ENCODE results near the gene CYTH2. TPM values are rescaled to one million over a fixed set of nuclear protein-coding genes. Genes with fewer than 3 reads are reported as not detected.

CYTH2 gene, protein sequence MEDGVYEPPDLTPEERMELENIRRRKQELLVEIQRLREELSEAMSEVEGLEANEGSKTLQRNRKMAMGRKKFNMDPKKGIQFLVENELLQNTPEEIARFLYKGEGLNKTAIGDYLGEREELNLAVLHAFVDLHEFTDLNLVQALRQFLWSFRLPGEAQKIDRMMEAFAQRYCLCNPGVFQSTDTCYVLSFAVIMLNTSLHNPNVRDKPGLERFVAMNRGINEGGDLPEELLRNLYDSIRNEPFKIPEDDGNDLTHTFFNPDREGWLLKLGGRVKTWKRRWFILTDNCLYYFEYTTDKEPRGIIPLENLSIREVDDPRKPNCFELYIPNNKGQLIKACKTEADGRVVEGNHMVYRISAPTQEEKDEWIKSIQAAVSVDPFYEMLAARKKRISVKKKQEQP
- total RNA-seq (2014; rRNA removed; shearing (Covaris generic)), result 87.4 and 107 TPM in 2 replicates

DNA sequence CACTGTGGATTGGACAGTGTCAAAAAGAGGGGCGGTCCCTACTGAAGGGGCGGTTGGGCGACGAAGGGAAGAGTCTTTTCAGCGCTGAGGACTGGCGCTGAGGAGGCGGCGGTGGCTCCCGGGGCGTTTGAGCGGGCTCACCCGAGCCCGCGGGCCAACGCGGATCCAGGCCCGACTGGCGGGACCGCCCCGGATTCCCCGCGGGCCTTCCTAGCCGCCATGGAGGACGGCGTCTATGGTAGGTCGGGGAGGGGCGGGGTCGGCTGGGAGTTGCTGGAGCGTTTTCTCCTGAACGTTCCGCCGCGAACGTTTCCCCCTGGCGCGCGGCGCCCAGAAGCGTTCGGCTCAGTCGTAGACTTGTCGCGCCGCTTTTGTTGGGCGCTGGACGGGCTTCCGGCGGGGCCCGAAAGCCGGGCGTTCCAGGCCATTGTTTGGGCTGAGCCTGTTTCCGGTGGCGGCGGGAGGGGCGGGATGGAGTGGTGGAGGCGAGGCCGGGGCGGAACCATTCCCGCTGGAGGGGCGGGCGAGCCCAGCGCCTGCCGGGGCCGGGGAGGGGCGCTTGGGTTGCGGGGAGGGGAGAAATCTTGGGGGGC, at the start of gene CYTH2:
CYTH2 (plus strand) TSS at position 81 of the 593 bp plus-strand sequence; CDS start at position 220, 139 bp downstream.
- in situ Hi-C loops (cut with HindIII; ENCODE audit: low sequenced_read_pairs), result no loop called here
- DNase-seq (ENCODE audit: low spot score), result peak; percentile 75

DNA sequence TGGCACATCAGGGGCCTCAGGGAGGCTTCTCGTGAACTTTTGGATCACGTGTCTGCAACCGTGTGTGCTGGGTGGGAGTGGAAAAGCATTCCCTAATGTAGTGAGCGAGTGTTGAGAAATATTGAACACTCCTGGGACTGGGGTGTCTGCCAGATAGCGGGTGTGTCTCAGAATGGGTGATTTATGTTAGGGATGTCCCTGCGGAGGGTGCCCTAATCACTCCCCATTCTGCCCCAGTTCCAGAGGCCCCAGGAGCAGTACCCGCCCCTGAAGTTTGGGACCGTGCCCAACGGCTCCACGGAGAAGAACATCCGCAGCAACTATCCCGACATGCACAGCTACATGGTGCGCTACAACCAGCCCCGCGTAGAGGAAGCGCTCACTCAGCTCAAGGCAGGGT, 47.6 kb upstream of the CYTH2 start:
- in situ Hi-C loops (cut with HindIII; ENCODE audit: low sequenced_read_pairs), result no loop called here
- DNase-seq (ENCODE audit: low spot score), result no peak

DNA sequence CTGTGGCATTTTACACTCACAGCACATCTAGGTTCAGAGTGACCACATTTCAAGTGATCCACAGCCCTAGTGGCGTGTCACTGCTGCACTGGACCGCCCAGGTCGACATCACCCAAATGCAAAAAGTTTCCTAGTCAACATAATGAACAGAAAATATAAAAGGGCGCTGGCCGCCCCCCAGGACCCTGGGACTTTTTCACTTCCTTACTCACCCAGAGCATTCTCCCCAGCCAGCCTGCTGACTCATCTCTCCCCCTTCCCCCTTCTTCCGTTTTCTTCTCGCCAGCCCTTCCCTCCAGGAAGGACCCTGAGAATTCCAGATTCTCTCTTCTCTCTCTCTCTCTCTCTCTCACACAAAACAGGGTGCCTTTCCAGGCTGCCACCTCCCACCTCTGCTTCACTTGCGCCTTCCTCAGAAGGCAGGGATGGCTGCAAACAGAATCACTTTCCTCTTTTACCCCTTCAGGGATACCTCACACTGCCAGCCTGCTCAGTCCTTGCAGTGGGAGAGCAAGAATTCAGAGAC, 44.4 kb upstream of the CYTH2 start:
- no peak for DNase-seq (ENCODE audit: low spot score)
- in situ Hi-C loops (cut with HindIII; ENCODE audit: low sequenced_read_pairs), result no loop called here

DNA sequence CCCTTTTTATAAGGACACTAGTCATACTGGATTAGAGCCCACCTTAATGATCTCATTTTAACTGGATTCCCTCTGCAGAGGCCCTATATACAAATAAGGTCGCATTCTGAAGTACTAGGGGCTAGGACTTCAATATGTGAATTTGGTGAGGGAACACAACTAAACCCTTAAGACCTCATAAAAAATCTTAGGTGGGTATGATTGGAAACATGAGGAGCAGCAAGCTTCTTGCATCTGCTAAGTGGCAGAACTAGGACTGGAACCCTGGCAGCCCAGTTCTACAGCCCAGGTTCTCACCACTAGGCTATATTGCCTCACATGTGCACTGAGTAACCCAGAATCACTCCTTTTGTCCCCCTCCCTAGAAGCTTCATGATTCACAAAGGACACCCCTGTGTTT, 40.5 kb upstream of the CYTH2 start:
- DNase-seq (ENCODE audit: low spot score), result no peak
- in situ Hi-C loops (cut with HindIII; ENCODE audit: low sequenced_read_pairs), result no loop called here

DNA sequence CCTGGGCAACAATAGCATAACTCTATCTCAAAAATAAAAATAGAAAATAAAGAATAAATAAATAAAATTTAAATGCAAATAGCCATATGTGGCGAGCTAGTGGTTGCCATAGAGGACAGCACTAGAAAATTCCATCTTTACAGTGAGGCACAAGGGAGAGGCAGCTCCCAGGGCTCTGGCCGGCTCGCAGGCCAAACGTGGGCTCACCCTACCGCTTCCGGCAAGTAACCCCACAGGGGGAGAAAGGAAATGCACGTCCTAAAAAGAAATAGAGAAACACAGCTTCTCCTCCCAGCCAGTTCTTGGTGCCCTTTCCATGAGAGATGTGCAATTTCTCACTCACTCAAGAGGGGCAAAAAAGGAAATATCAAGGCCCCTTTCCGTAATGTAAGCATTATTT, 35.8 kb upstream of the CYTH2 start:
- no peak for DNase-seq (ENCODE audit: low spot score)
- in situ Hi-C loops (cut with HindIII; ENCODE audit: low sequenced_read_pairs), result no loop called here

DNA sequence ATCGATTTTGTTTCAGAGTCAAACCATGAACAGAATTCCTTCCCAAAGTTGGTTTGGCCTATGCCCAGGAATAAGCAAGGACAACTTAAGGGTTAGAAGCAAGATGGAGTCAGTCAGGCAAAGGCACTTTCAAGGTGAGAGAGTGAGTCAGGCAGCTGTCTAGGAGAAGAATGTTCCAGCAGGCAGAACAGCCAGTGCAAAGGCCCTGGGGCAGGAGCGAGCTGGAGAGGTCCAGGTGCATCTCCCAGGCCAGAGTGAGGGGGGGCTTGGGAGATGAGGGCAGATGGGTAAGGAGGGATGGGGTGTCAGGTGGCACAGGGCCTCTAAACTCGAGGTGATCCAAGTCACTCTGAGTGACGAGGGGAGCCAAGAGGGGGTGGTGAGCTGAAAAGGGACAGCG, 32.6 kb upstream of the CYTH2 start:
- in situ Hi-C loops (cut with HindIII; ENCODE audit: low sequenced_read_pairs), result no loop called here
- no peak for DNase-seq (ENCODE audit: low spot score)

DNA sequence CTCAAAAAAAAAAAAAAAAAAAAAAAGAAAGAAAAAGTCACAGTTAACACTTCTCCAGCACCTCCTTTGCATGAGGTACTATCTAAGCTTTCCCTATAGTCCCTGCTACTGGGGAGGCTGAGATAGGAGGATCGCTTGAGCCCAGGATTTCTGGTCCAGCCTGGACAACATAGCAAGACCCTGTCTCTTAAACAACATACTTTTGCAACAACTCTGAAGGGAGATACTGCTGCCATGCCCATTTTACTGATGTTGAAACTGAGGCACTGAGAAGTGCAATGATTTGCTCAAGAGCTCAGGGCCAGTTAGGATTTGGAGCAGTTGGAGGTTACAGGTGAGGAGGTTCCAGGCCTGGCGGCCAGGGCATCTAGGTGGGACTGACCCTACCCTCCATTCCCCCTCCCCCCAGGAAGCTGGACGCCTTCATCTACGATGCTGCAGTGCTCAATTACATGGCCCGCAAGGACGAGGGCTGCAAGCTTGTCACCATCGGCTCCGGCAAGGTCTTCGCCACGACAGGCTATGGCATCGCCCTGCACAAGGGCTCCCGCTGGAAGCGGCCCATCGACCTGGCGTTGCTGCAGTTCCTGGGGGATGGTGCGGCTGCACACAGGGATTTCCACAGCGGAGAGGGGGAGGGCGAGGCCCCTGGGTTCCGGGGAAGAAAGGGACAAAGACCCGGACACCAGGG, 27.7 kb upstream of the CYTH2 start:
- no peak for DNase-seq (ENCODE audit: low spot score)
- in situ Hi-C loops (cut with HindIII; ENCODE audit: low sequenced_read_pairs), result no loop called here

DNA sequence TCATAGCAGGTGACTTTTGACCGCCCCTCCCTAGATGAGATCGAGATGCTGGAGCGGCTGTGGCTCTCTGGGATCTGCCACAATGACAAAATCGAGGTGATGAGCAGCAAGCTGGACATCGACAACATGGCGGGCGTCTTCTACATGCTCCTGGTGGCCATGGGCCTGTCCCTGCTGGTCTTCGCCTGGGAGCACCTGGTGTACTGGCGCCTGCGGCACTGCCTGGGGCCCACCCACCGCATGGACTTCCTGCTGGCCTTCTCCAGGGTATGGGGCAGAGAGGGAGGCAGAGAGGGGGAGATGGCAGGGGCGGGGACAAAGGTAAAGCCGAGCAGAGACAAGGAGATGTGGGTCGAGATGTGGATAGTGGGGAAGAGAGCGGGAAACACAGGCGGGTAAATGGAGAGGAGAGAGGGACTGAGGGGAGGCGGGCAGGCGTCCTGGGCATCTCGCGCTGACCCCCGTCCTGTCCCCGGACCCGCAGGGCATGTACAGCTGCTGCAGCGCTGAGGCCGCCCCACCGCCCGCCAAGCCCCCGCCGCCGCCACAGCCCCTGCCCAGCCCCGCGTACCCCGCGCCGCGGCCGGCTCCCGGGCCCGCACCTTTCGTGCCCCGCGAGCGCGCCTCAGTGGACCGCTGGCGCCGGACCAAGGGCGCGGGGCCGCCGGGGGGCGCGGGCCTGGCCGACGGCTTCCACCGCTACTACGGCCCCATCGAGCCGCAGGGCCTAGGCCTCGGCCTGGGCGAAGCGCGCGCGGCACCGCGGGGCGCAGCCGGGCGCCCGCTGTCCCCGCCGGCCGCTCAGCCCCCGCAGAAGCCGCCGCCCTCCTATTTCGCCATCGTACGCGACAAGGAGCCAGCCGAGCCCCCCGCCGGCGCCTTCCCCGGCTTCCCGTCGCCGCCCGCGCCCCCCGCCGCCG, 26.8 kb upstream of the CYTH2 start:
- no peak for DNase-seq (ENCODE audit: low spot score)
- in situ Hi-C loops (cut with HindIII; ENCODE audit: low sequenced_read_pairs), result no loop called here

DNA sequence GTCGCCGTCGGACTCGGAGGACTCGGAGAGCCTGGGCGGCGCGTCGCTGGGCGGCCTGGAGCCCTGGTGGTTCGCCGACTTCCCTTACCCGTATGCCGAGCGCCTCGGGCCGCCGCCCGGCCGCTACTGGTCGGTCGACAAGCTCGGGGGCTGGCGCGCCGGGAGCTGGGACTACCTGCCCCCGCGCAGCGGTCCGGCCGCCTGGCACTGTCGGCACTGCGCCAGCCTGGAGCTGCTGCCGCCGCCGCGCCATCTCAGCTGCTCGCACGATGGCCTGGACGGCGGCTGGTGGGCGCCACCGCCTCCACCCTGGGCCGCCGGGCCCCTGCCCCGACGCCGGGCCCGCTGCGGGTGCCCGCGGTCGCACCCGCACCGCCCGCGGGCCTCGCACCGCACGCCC, 25.9 kb upstream of the CYTH2 start:
- no peak for DNase-seq (ENCODE audit: low spot score)
- in situ Hi-C loops (cut with HindIII; ENCODE audit: low sequenced_read_pairs), result no loop called here

DNA sequence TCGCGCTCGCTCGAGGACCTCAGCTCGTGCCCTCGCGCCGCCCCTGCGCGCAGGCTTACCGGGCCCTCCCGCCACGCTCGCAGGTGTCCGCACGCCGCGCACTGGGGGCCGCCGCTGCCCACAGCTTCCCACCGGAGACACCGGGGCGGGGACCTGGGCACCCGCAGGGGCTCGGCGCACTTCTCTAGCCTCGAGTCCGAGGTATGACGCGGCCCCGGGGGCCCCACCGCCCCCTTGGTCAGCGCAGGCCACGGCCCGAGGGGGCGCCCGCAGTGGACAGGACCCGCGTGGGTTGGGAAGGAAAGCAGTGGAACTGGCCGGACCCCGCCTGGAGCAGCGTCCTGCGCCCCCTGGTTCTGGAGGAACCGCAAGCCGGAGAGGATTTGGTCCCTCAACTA, 25.4 kb upstream of the CYTH2 start:
- DNase-seq (ENCODE audit: low spot score), result no peak
- in situ Hi-C loops (cut with HindIII; ENCODE audit: low sequenced_read_pairs), result no loop called here

DNA sequence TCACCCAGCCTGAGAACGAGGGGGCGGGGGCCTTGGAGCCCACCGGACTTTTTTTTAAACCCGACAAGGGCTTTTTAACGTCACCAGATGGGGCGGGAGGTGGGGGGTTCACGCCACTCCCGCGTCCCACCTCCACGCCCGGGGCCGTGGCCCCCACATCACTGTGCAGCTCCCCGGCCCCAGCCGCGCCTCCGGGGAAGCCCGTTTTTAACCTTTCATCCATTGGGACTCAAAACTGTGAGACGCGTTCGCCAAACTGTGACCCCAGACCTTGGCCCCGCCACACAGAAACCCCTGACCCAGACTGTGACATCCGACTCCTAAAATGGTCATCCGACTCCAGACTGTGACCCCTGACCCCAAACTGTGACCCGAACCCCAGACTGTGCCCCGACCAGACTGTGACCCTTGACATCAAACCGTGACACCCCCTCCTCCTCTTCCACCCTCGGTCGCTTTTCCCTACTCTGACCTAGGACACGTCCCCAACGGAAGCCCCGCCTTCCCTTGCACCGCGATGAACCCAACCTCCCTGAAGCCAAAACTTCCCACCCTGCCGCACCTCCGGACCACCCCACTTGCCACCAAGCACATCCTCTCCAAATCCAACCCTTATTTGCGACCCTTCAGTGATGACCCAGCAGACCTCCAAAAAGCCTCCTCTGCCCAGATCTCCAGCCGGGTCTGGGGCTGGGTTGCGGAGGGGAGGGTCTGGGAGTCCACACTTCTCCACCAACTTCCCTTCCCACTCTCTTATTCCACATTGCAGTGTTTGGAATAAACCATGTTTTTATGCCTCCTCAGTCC, 24.8 kb upstream of the CYTH2 start:
- DNase-seq (ENCODE audit: low spot score), result no peak
- in situ Hi-C loops (cut with HindIII; ENCODE audit: low sequenced_read_pairs), result no loop called here

DNA sequence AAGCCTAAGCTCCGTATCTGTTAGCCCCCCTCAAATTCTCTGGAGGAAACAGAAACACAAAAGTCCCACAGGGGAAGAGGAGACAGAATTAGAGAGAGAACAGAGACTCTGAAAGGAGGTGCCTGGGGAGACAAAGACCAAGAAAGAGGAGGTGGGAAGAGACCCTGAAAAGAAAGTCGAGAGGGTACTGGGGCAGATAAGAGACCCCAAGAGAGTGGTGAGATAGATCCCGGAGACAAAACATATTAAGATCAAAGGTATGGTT, 24.3 kb upstream of the CYTH2 start:
- in situ Hi-C loops (cut with HindIII; ENCODE audit: low sequenced_read_pairs), result no loop called here
- DNase-seq (ENCODE audit: low spot score), result no peak

DNA sequence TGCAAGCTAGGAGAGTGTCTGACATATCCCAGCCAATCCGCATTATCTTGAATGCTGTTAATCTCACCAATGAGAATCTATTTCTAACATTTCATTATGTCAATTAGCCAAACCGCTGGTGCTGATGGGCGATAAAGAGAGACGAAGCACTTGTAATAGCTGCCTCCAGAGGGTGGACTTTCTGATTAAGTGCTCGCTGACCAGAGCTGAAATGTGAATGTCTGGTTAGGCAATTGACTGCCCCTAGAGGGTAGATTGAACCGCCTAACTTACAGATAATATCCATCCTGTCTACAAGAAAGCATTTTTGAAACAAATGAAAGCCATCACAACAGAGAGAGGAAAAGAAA, 23.9 kb upstream of the CYTH2 start:
- DNase-seq (ENCODE audit: low spot score), result no peak
- in situ Hi-C loops (cut with HindIII; ENCODE audit: low sequenced_read_pairs), result no loop called here

DNA sequence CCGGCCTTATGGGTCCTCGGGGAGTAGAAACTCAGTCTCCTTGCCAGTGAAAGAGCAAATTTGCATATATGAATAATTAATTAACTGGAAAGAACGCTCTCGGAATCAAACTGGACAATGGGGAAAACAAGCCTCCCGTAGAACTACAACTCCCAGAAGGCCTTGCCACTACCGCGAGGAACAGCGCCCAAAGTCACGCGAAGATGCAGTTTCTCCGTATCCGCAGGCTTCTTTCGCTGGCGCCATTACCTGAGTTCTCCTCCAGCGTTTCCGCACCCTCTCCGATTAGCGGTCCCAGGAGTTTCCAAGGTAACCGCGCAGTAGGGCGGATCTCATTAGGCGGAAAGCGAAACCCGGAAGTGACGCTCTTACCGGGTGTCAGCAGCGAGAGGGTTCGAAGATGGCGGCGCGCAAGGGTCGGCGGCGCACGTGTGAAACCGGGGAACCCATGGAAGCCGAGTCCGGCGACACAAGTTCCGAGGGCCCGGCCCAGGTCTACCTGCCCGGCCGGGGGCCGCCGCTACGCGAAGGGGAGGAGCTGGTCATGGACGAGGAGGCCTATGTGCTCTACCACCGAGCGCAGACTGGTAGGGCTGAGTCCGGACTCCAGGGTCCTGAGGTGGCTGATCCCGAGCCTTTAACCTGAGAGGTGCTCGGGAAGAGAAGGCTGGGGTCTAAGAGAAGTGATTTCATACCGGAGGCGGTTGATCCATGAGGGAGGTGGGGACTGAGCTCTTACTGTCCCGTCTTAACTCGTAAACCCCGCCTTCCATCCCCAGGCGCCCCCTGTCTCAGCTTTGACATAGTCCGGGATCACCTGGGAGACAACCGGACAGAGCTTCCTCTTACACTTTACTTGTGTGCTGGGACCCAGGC, 23.3 kb upstream of the CYTH2 start, which contains the start of gene GRWD1:
GRWD1 (plus strand) TSS at position 378 of the 876 bp plus-strand sequence; CDS start at position 401, 23 bp downstream.
- in situ Hi-C loops (cut with HindIII; ENCODE audit: low sequenced_read_pairs), result no loop called here
- peak; percentile 98 for DNase-seq (ENCODE audit: low spot score)

DNA sequence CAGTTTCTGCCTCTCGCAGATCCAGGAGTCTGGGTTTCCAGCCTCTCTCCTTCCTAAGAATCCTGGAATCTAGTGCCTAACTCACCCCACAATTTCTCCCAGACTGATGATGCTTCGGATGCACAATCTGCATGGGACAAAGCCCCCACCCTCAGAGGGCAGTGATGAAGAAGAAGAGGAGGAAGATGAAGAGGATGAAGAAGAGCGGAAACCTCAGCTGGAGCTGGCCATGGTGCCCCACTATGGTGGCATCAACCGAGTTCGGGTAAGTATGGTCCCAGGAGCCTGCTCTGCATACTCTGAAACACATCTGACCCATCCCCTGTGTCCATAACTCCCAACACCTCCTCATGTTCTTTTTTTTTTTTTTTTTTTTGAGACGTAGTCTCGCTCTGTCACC, 22.6 kb upstream of the CYTH2 start:
- no peak for DNase-seq (ENCODE audit: low spot score)
- in situ Hi-C loops (cut with HindIII; ENCODE audit: low sequenced_read_pairs), result no loop called here

DNA sequence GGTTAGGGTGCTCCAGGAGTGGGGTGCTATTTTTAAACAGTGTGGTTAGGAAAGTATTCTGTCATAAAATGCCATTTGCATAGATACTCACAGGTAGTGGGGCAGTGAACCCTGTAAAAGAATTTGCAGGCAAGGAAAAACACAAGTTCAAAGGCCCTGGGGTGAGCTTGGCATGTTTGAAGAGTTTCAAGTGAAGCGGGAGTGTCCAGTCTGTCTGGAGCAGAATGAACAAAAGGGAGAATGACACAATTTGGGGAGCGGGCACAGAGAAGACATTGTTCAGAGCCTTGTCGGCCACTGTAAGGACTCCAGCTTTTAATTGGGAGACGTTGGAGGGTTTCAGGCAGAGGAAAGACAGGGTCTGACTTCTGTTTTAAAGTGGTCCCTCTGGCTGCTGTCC, 20.6 kb upstream of the CYTH2 start:
- in situ Hi-C loops (cut with HindIII; ENCODE audit: low sequenced_read_pairs), result no loop called here
- no peak for DNase-seq (ENCODE audit: low spot score)

DNA sequence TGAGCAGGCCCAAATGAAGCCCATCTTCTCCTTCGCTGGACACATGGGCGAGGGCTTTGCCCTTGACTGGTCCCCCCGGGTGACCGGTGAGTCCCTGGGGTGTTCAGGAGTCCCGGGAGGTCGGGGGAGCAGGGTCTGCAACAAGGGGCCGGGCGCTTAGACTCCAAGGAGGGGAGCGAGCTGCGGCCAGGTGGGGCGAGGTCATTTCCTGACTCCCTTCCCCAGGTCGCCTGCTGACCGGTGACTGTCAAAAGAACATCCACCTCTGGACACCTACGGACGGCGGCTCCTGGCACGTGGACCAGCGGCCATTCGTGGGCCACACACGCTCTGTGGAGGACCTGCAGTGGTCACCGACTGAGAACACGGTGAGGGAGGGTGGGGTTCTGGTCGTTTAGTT, 18.7 kb upstream of the CYTH2 start:
- DNase-seq (ENCODE audit: low spot score), result no peak
- in situ Hi-C loops (cut with HindIII; ENCODE audit: low sequenced_read_pairs), result no loop called here

DNA sequence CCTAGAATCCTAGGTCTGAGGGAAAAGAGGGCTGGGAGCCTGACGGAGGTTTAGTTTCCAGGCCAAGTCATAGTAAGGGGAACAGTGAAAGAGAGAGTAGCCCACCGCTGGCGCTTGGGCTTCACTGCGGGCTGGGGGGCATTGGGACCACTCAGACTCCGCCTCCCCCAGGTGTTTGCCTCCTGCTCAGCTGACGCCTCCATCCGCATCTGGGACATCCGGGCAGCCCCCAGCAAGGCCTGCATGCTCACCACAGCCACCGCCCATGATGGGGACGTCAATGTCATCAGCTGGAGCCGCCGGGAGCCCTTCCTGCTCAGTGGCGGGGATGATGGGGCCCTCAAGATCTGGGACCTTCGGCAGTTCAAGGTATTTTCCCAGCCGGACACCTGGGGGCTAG, 18.3 kb upstream of the CYTH2 start:
- no peak for DNase-seq (ENCODE audit: low spot score)
- in situ Hi-C loops (cut with HindIII; ENCODE audit: low sequenced_read_pairs), result no loop called here
